Common myeloid progenitor, CD34-positive (primary cell): ENCODE results near the gene RNF11.
A peak's percentile ranks its signal among the peaks of the same experiment; 100 is the strongest.

Source experiments
- CTCF ChIA-PET: fragments of 350-600 bp; sonication (Branson Sonifier 250); formaldehyde crosslinking; loops from one replicate; lab custom pipeline; 2021; ENCODE audit warnings: antibody characterized with exemption; lab: Charles Lee
- POLR2A ChIA-PET: fragments of 350-600 bp; sonication (Branson Sonifier 250); formaldehyde crosslinking; loops from one replicate; lab custom pipeline; 2021; ENCODE audit warnings: antibody characterized with exemption; lab: Charles Lee
- DNase-seq, 3 donors: peaks; one replicate each; pipeline versions ENCODE4 v3.0.0 to v3.0.0-alpha.2; 2013
- H3K27ac ChIP-seq, 2 experiments: 1 replicate in 1 of 2; 2 replicates in 1 of 2; pipeline ENCODE4 v1.7.0; 2013; ENCODE audit warnings: inconsistent platforms in 2 of 2, low read length in 2 of 2, mild to moderate bottlenecking in 2 of 2, low read depth in 1 of 2, moderate library complexity in 1 of 2; ENCODE audit not compliant: severe bottlenecking in 2 of 2, insufficient read depth in 1 of 2, poor library complexity in 1 of 2
- H3K27me3 ChIP-seq, 5 experiments: replicated peaks in 2 of 5; 1 replicate in 3 of 5; 2 replicates in 2 of 5; pipeline versions ENCODE4 v1.6.1 to v1.7.0; 2013; ENCODE audit warnings: low read length in 4 of 5, mild to moderate bottlenecking in 2 of 5, moderate library complexity in 2 of 5, inconsistent platforms in 1 of 5; ENCODE audit not compliant: insufficient read depth in 5 of 5, control insufficient read depth in 4 of 5
- H3K36me3 ChIP-seq, 4 experiments: 1 replicate in 2 of 4; 2 replicates in 2 of 4; pipeline versions ENCODE4 v1.6.1 to v1.7.0; 2013; ENCODE audit warnings: low read length in 3 of 4, control low read depth in 1 of 4, mild to moderate bottlenecking in 1 of 4; ENCODE audit not compliant: control insufficient read depth in 4 of 4, insufficient read depth in 4 of 4
- H3K4me1 ChIP-seq, 4 experiments: 1 replicate in 3 of 4; 2 replicates in 1 of 4; pipeline versions ENCODE4 v1.6.1 to v1.7.1; 2013; ENCODE audit warnings: low read length in 3 of 4, mild to moderate bottlenecking in 3 of 4, control low read depth in 1 of 4, inconsistent platforms in 1 of 4, moderate library complexity in 1 of 4; ENCODE audit not compliant: control insufficient read depth in 4 of 4, insufficient read depth in 4 of 4; ENCODE audit errors: control extremely low read depth in 1 of 4
- H3K4me3 ChIP-seq, 7 experiments: 1 replicate in 4 of 7; 2 replicates in 3 of 7; pipeline versions ENCODE4 v1.5.1 to v1.7.0; 2013; ENCODE audit warnings: mild to moderate bottlenecking in 7 of 7, low read length in 6 of 7, moderate library complexity in 6 of 7, inconsistent platforms in 2 of 7, low read depth in 2 of 7, control low read depth in 1 of 7; ENCODE audit not compliant: insufficient read depth in 4 of 7, control insufficient read depth in 1 of 7; ENCODE audit errors: extremely low read depth in 1 of 7
- H3K9me3 ChIP-seq, 5 experiments: 1 replicate in 4 of 5; 2 replicates in 1 of 5; pipeline versions ENCODE4 v1.6.1 to v1.7.1; 2013; ENCODE audit warnings: low read length in 4 of 5, mild to moderate bottlenecking in 2 of 5, inconsistent platforms in 1 of 5, low read depth in 1 of 5, moderate library complexity in 1 of 5; ENCODE audit not compliant: control insufficient read depth in 4 of 5, insufficient read depth in 2 of 5; ENCODE audit errors: control extremely low read depth in 1 of 5
- WGBS: methylation state at CpG from one replicate; pipeline ENCODE4 v1.1.5; 2013; ENCODE audit not compliant: insufficient coverage; 5-methylcytosine and 5-hydroxymethylcytosine counted together

The RNF11 gene

DNA sequence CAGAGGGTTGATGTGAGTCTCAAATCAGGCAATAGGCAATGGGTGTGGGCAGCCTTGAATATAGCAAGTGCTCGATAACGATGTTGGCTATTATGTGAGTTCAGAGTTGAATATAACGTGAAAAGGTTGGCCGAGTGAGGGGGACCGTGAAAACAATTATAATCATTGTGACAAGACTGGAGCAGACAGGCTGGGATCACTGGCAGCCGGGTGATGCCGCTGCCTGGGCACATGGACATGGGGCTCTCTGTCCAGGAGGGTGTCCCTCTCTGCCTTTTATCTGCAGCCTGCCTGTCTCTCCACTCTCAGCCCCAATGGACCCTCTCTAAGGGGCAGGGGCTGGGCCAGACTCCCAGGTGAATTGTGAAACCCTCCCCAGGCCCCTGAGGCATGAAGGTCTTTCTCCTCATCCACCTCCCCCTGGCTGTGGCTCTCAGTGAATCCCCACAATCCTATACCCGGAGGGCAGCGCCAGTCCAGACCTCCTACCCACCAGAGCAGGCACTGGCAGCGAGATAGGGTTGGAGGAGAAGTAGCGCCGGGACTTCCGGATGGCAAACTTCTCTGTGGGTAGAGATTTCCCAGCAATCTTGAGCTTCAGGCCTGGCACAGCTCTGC is 57.9 kb downstream of the RNF11 start:
- Histone ChIP-seq H3K27ac (no peak overlapping the region), H3K9me3 (no peaks in the 10 kb centered on the region), H3K4me3 (no peak overlapping the region), H3K27me3 (no peaks in the 10 kb centered on the region), H3K4me1 (peaks cover 0 to 35% (median 23%) of the 10 kb centered on the region in 4 experiments), H3K36me3 (no peaks in the 10 kb centered on the region)
- ChIA-PET POLR2A (no interaction called here), CTCF (interaction anchor here (1.0 to 3.8 kb wide), 4 partner anchors 12 to 102 kb away, joined by 3 to 33 read pairs (median 16); no protein-coding TSS in a partner anchor)
- WGBS, result 91% methylated on average over 9 of the region's 13 CpGs
- no peak for DNase-seq

DNA sequence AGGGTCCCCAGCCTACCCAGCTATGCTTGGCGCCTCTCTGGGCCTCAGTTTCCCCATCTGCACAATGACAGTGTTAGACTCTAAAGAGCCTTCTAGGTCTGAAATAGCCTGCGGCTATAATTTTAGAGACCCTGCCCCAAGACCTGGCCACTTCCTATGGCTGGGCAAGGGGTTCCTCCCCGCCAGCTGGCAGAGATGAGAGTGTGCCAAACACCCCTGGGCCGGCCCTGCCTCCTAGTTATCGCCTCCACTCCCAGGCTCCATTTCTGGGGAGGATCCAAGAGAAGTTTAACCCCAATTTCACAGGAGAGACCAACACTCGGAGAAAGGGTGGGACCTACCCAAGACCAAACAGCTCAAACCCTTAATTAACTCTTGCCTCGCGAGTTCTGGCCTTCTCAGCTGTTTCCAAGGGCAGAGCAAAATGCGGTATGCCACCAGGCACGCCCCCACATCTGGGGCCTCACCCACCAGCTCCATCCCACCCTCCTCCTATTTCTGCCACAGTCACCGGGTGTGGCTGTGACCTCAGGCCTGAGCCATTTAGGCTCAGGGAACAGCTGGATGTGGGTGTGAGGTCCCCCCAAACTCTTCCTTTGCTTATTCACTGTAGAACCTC is 58.6 kb downstream of the RNF11 start:
- WGBS, result 46% methylated on average over 9 of the region's 11 CpGs
- Histone ChIP-seq H3K27me3 (no peaks in the 10 kb centered on the region), H3K36me3 (no peaks in the 10 kb centered on the region), H3K9me3 (peaks cover 0 to 4% (median 0%) of the 10 kb centered on the region in 5 experiments), H3K4me1 (peaks cover 0 to 41% (median 29%) of the 10 kb centered on the region in 4 experiments), H3K4me3 (no peak overlapping the region), H3K27ac (no peak overlapping the region)
- CTCF ChIA-PET, result interaction anchor here (0.7 to 3.8 kb wide), 7 partner anchors 8 to 106 kb away, joined by 3 to 33 read pairs (median 4); no protein-coding TSS in a partner anchor
- DNase-seq, result peak; percentile 57 to 96 (median 95)
- POLR2A ChIA-PET, result interaction anchor here (0.5 kb wide), 1 partner anchor 254 kb away, joined by 3 read pairs; no protein-coding TSS in a partner anchor

DNA sequence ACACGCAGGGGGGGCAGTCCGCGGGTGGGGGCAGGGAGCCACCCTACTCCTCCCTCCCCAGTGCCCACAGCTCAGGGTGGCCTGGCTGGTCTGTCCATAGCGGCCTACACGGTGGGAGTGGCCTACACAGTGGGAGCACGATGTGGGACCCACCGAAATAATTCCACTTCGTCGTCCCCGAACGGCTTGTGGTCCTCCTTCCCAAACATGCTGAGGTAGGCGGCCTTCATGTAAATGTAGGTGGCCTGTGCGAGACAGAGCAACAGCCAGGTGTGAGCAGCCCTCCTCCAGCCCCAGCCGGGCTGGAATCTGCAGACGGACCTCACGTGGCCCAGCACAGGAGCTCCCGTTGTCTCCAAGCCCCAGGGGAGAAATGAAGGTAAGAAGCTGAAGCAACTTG is 59.9 kb downstream of the RNF11 start:
- H3K36me3 ChIP-seq, result no peaks in the 10 kb centered on the region
- ChIA-PET CTCF (interaction anchor here (1.0 to 3.8 kb wide), 13 partner anchors 8 to 372 kb away, joined by 3 to 33 read pairs (median 4); no protein-coding TSS in a partner anchor), POLR2A (no interaction called here)
- no peak for DNase-seq
- no peak overlapping the region for H3K4me3 ChIP-seq
- peaks cover 0 to 54% (median 40%) of the 10 kb centered on the region in 4 experiments for H3K4me1 ChIP-seq
- peaks cover 0 to 4% (median 0%) of the 10 kb centered on the region in 5 experiments for H3K9me3 ChIP-seq
- WGBS, result 95% methylated on average over 14 of the region's 17 CpGs
- no peaks in the 10 kb centered on the region for H3K27me3 ChIP-seq
- H3K27ac ChIP-seq, result no peak overlapping the region

DNA sequence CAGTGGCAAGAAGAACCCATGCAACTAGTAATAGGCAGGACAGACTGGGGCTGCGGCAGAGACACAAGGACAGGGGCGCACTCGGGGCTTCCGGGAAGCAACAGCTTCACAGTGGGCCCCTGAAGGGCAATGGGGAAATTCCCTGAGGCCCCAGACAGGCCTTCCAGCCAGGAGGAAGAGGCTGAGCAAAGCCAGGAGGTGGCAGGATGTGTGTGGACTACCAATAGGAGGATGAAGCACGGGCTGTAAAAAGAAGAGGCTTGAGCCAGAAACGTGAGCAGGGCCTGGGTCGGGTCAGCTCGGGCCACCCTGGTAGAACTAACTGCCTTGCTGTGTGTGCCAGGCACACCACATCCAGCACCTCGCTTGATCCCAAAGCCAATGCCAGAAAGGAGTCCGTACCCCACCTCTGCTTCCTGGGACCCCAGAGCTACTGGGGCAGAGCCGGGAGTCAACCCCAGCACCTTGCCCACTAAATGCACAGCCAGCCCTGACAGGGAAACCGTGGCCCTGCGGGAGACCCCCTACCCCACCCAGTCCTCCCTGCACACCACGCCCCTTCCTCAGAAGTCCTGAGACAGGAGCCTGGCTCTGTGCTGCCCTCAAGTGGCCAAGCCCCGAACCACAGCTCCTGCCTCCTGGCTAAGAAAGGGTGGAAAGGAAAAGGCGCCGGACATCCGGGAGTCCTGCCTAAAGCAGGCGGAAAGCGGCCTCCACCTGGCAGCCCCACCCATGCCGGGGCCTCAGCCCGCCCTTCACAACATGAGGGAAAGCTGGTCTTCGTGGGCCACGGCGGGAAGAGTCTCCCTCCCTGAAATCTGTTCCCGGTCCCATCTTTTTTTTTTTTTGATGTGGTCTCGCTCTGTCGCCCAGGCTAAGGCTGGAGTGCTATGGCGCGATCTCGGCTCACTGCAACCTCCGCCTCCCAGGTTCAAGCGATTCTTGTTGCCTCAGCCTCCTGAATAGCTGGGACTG is 60.6 kb downstream of the RNF11 start:
- Histone ChIP-seq H3K4me3 (peak overlapping the region in 6 of 7 experiments; percentile 28 to 77 (median 58)), H3K4me1 (peaks cover 0 to 61% (median 47%) of the 10 kb centered on the region in 4 experiments), H3K27me3 (no peaks in the 10 kb centered on the region), H3K36me3 (no peaks in the 10 kb centered on the region), H3K9me3 (peaks cover 0 to 4% (median 0%) of the 10 kb centered on the region in 5 experiments), H3K27ac (no peak overlapping the region)
- WGBS, result 16% methylated on average over 31 of the region's 33 CpGs
- peak; percentile 54 to 64 (median 63) for DNase-seq
- ChIA-PET CTCF (interaction anchor here (0.7 to 3.8 kb wide), 17 partner anchors 9 to 372 kb away, joined by 3 to 33 read pairs (median 4); no protein-coding TSS in a partner anchor), POLR2A (interaction anchor here (0.6 kb wide), 1 partner anchor 113 kb away, joined by 5 read pairs; no protein-coding TSS in a partner anchor)

DNA sequence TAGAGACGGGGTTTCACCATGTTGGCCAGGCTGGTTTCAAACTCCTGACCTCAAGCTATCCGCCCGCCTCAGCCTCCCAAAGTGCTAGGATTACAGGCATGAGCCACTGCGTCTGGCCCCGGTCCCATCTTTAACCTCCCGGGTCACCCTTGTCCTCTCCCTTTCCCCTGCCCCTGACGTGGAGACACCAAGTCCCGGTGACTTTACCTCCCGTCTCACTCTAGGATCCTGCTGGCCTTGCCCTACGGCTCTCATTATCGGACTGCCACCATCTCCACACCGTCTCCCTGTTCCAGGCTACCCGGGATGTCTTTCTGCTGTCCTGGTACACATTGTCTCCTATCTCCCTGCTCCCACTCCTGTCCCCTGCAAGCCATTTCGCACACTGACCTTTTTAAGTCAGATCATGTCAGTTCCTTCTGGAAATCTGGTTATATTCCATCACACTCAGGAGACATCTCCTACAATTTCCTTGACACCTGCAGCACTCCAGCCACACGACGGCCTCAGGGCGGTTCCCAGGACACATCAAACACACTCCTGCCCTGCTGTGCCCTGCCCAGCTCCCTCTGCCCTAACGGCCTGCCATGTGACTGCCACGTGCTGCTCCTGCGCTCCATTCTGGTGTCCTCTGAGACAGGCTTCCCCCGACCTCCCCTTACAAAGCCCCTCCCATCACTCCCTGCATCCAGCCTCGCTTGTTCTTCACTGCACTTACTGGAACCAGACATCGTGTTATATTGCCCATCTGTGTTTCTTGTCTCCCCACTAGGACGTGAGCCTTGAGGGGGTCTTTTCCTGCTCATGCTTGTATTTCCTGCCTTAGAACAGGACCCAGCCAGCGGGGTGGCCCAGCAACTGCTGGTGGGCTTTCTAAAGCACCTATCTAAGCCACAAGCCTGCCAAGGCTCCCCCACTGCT is 61.6 kb downstream of the RNF11 start:
- 92% methylated on average over 24 of the region's 25 CpGs for WGBS
- POLR2A ChIA-PET, result interaction anchor here (0.6 kb wide), 1 partner anchor 112 kb away, joined by 5 read pairs; no protein-coding TSS in a partner anchor
- Histone ChIP-seq H3K4me1 (peaks cover 0 to 66% (median 53%) of the 10 kb centered on the region in 4 experiments), H3K4me3 (peak overlapping the region in 2 of 7 experiments; percentile 67 to 77), H3K27ac (no peak overlapping the region), H3K36me3 (no peaks in the 10 kb centered on the region), H3K27me3 (no peaks in the 10 kb centered on the region), H3K9me3 (peaks cover 0 to 4% (median 0%) of the 10 kb centered on the region in 5 experiments)
- no peak for DNase-seq
- CTCF ChIA-PET, result interaction anchor here (0.7 to 3.8 kb wide), 14 partner anchors 8 to 373 kb away, joined by 3 to 33 read pairs (median 4); no protein-coding TSS in a partner anchor

DNA sequence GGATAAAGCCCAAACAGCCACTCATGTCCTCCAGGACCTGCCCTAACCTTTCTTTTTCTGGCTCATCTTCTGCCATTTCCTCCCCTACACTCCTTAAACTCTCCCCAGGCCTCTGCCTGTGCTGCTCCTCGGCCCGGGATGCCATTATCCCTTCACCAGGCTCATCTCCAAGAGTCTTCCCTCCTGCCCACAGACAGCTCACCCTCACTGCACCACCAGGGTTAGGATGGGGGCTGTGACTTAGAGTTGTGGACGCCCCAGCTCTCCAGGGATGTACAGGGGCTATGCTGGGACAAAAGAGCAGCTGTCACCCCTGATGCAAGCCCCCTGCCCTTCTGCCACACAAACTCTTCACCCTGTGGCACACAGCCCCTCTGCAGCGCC is 62.2 kb downstream of the RNF11 start:
- Histone ChIP-seq H3K9me3 (peaks cover 0 to 4% (median 0%) of the 10 kb centered on the region in 5 experiments), H3K36me3 (no peaks in the 10 kb centered on the region), H3K4me3 (no peak overlapping the region), H3K4me1 (peaks cover 0 to 72% (median 58%) of the 10 kb centered on the region in 4 experiments), H3K27ac (no peak overlapping the region), H3K27me3 (no peaks in the 10 kb centered on the region)
- no peak for DNase-seq
- WGBS, result 100% methylated on average over 2 of the region's 4 CpGs
- CTCF ChIA-PET, result interaction anchor here (1.2 kb wide), 1 partner anchor 13 kb away, joined by 3 read pairs; no protein-coding TSS in a partner anchor
- POLR2A ChIA-PET, result no interaction called here
